ENCODE data around the gene PKHD1.

Gene PKHD1

GRCh38 chr6:51619042-51619799 is 468.2 kb downstream of the PKHD1 start:
- DNase-seq (ENCODE audit: low spot score) = no peak

- no peak for DNase-seq (ENCODE audit: low spot score)
Measured at GRCh38 chr6:51618563-51618962, 468.9 kb downstream of the PKHD1 start.

- DNase-seq (ENCODE audit: low spot score) = no peak
Measured at GRCh38 chr6:51617751-51618150, 469.7 kb downstream of the PKHD1 start.

DNA sequence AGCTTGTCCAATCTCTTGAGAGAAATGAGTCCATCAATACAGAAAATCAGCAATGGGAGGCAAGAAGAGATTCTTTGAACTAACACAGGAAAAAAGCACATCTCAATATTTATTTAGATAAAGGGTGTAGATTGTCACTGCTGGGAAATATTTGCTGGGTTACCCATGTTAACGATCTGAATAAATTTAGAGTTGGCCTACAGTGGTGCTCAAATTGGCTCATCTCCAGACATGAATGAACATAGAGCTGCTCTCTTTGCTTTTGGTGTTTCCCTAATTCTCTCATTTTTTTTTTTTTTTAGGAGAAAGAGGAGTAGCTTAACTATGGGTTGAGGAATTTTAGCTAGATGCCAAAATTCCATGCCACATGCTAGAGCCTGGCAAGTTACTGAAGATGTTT is 471.2 kb downstream of the PKHD1 start:
- no peak for DNase-seq (ENCODE audit: low spot score)

- DNase-seq (ENCODE audit: low spot score) = no peak
Measured at GRCh38 chr6:51614725-51615124, 472.7 kb downstream of the PKHD1 start.

DNA sequence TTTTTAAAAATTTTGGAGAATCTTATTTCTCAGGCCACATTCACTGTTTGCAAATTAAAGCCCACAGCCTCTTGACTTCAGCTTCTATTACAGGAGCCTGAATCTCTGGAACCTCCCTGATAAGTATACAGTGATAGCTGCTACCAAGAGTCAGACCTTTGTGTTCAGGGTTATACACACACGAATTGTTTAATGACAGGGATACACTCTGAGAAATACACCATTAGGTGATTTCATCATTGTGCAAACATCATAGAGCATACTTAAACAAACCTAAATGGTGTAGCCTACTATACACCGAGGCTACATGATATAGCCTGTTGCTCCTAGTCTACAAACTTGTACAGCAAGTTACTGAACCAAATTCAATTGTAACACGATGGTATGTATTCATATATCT is 473.9 kb downstream of the PKHD1 start:
- no peak for DNase-seq (ENCODE audit: low spot score)

GRCh38 chr6:51608932-51609331 is 478.5 kb downstream of the PKHD1 start:
- DNase-seq (ENCODE audit: low spot score) = no peak

GRCh38 chr6:51608383-51608782 is 479.0 kb downstream of the PKHD1 start:
- DNase-seq (ENCODE audit: low spot score) = no peak

GRCh38 chr6:51600514-51600913 is 486.9 kb downstream of the PKHD1 start:
- no peak for DNase-seq (ENCODE audit: low spot score)

GRCh38 chr6:51598171-51598570 is 489.2 kb downstream of the PKHD1 start:
- no peak for DNase-seq (ENCODE audit: low spot score)

DNA sequence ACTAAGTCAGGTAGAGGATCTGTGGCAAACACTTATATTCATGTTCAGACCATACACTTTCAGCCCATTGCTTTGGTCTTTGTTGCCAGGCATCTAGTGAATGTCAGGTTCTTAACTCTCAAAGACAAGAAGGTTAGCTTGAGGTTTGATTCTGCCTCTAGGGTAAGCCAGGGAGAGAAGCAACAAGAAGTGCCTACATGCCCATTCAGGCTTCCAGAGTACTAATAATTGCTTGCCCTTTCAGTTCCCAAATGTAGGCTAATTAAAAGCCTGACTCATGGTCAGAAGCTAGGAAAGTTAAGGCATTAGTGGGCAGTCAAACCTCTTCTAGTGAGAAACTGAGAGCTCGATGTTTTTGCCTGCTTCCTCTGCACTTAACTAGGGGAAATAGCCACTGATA is 492.4 kb downstream of the PKHD1 start:
- no peak for DNase-seq (ENCODE audit: low spot score)

- no peak for DNase-seq (ENCODE audit: low spot score)
Measured at GRCh38 chr6:51585264-51585663, 502.1 kb downstream of the PKHD1 start.

GRCh38 chr6:51584163-51584562 is 503.2 kb downstream of the PKHD1 start:
- DNase-seq (ENCODE audit: low spot score) = no peak

- no peak for DNase-seq (ENCODE audit: low spot score)
Measured at GRCh38 chr6:51578994-51579393, 508.4 kb downstream of the PKHD1 start.

- DNase-seq (ENCODE audit: low spot score) = no peak
Measured at GRCh38 chr6:51578362-51578761, 509.1 kb downstream of the PKHD1 start.

GRCh38 chr6:51574040-51574439 is 513.4 kb downstream of the PKHD1 start:
- no peak for DNase-seq (ENCODE audit: low spot score)

GRCh38 chr6:51571168-51571567 is 516.2 kb downstream of the PKHD1 start:
- DNase-seq (ENCODE audit: low spot score) = no peak

- no peak for DNase-seq (ENCODE audit: low spot score)
Measured at GRCh38 chr6:51570168-51570921, 517.1 kb downstream of the PKHD1 start.

GRCh38 chr6:51569594-51569993 is 517.8 kb downstream of the PKHD1 start:
- no peak for DNase-seq (ENCODE audit: low spot score)

GRCh38 chr6:51568771-51569170 is 518.6 kb downstream of the PKHD1 start:
- DNase-seq (ENCODE audit: low spot score) = no peak

GRCh38 chr6:51565472-51565871 is 521.9 kb downstream of the PKHD1 start:
- DNase-seq (ENCODE audit: low spot score) = no peak

Data from hematopoietic multipotent progenitor cell treated with erythropoietin and hydrocortisone succinate and interleukin-3 and kit ligand, for 15 days (in vitro differentiated cells).